H4 (cell line): ENCODE results near the gene OR4X2. TPM values are rescaled to one million over a fixed set of nuclear protein-coding genes. Genes with fewer than 3 reads are reported as not detected.
"Not testable (repeated sequence)": the region's sequence is repeated elsewhere in the genome, so short reads cannot be mapped to it uniquely, and the experiment has no call there.

Experiments
- DNase-seq: peaks from one replicate; pipeline ENCODE4 v3.0.0-alpha.2; 2015; ENCODE audit warnings: low spot score
- total RNA-seq: library from RNA; depleted of rRNA; stranded (reverse); fragments of >200 nt; shearing (Covaris generic); gene quantifications from 2 replicates; pipeline ENCODE4 v1.2.3, GENCODE V29; 2014; rRNA removed

OR4X2 gene
- not detected in 2 replicates for total RNA-seq

GRCh38 chr11:48244804-48245203 is at the start of gene OR4X2:
Gene OR4X2, plus strand, starts transcription at chr11:48245104. Its CDS starts 0 bp downstream, at chr11:48245104.
- no peak for DNase-seq

GRCh38 chr11:48207881-48208280 is 37.0 kb upstream of the OR4X2 start:
- DNase-seq, result no peak

GRCh38 chr11:48210052-48210451 is 34.9 kb upstream of the OR4X2 start:
- peak; percentile 10 for DNase-seq

- DNase-seq, result no peak
These were observed 28.4 kb upstream of the OR4X2 start, which contains the start of gene OR4B1 for GRCh38 chr11:48216510-48216909. Gene OR4B1, plus strand, starts transcription at chr11:48216810. Its CDS starts 0 bp downstream, at chr11:48216810.

- DNase-seq, result no peak
These were observed 16.1 kb upstream of the OR4X2 start for GRCh38 chr11:48228761-48229160.

GRCh38 chr11:48230057-48230456 is 14.8 kb upstream of the OR4X2 start:
- not testable (repeated sequence) for DNase-seq

- DNase-seq, result no peak
These were observed 7.2 kb upstream of the OR4X2 start for GRCh38 chr11:48237727-48238126.

- DNase-seq, result no peak
These were observed 2.4 kb upstream of the OR4X2 start for GRCh38 chr11:48242501-48242900.

GRCh38 chr11:48248902-48249301 is 4.0 kb downstream of the OR4X2 start:
- no peak for DNase-seq

- no peak for DNase-seq
These were observed 16.7 kb downstream of the OR4X2 start for GRCh38 chr11:48261600-48261999.

- DNase-seq, result no peak
These were observed 18.6 kb downstream of the OR4X2 start, which contains the start of gene OR4X1 for GRCh38 chr11:48263423-48263911. Gene OR4X1, plus strand, starts transcription at chr11:48263861. Its CDS starts 0 bp downstream, at chr11:48263861.

- no peak for DNase-seq
These were observed 25.7 kb downstream of the OR4X2 start for GRCh38 chr11:48270621-48271020.

- DNase-seq, result no peak
These were observed 27.7 kb downstream of the OR4X2 start for GRCh38 chr11:48272606-48273005.

Other genes with a start within 250 kb of the OR4X2 start
- gene OR4B1, start 28.3 kb upstream of the OR4X2 start, total RNA-seq, result not detected in 2 replicates
- gene OR4X1, start 18.8 kb downstream of the OR4X2 start, total RNA-seq, result not detected in 2 replicates
- not detected in 2 replicates for gene OR4S1, start 61.1 kb downstream of the OR4X2 start, total RNA-seq
- not detected in 2 replicates for gene OR4C3, start 79.8 kb downstream of the OR4X2 start, total RNA-seq
- gene OR4C5, start 121.4 kb downstream of the OR4X2 start, total RNA-seq, result not detected in 2 replicates
- gene OR4A47, start 243.7 kb downstream of the OR4X2 start, total RNA-seq, result not detected in 2 replicates